ENCODE data around the gene TNNI3K.
"Not testable (repeated sequence)": the region's sequence is repeated elsewhere in the genome, so short reads cannot be mapped to it uniquely, and the experiment has no call there.

The TNNI3K gene, protein sequence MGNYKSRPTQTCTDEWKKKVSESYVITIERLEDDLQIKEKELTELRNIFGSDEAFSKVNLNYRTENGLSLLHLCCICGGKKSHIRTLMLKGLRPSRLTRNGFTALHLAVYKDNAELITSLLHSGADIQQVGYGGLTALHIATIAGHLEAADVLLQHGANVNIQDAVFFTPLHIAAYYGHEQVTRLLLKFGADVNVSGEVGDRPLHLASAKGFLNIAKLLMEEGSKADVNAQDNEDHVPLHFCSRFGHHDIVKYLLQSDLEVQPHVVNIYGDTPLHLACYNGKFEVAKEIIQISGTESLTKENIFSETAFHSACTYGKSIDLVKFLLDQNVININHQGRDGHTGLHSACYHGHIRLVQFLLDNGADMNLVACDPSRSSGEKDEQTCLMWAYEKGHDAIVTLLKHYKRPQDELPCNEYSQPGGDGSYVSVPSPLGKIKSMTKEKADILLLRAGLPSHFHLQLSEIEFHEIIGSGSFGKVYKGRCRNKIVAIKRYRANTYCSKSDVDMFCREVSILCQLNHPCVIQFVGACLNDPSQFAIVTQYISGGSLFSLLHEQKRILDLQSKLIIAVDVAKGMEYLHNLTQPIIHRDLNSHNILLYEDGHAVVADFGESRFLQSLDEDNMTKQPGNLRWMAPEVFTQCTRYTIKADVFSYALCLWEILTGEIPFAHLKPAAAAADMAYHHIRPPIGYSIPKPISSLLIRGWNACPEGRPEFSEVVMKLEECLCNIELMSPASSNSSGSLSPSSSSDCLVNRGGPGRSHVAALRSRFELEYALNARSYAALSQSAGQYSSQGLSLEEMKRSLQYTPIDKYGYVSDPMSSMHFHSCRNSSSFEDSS

DNA sequence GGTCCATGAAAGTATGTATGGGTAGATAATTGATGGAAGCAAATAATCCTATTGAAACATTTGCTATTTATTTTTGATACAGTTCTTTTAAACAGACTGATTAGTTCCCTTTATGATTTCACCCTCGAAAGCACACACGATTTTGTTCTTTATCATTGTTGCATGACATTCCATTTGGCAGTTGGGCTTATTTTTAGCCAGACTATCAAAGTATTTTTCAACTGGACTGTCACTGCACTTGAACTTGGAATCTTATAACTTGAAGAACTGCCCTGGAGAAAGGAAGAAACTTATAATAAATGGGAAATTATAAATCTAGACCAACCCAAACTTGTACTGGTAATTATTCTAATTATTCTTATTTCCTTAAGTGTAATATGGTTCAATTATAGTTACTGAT is at the start of gene TNNI3K:
TSS of gene TNNI3K (plus strand) at position 235 of the 400 bp plus-strand sequence. CDS start at position 300, 65 bp downstream.
- no peak for DNase-seq (ENCODE audit: low spot score)

DNA sequence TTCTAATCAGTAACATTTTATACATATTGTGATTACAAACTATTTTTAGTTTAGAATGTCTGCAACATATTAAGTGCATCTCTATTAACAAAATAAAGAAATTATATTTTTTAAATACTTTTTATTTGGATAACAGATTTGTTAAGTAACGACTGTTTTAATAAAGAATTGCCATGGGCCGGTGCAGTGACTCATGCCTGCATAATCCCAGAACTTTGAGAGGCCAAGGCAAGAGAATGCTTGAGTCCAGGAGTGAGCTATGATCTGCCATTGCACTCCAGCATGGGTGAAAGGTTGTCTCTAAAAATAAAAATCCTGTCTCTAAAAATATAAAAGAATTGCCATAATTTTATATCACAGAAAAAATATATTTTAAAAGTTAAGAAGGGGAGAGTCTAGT is 41.3 kb upstream of the TNNI3K start:
- DNase-seq (ENCODE audit: low spot score) = no peak

DNA sequence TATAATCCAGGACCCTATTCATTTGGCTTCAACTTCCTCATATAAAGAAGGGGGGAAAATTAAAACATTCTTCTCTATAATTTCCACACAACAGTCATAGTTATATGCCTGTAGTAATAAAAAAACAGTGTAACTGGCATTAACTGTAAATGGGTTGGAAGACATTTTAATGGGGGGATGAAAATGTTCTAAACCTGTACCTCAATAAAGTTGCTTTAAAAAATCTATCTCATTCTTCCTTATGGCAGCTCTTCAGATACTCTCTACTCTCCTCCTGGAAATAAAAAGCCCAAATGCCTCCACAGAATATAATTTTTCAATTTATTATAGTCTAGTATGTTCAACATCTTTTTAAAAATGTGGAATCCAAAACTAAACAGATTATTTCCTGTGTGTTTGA is 39.8 kb upstream of the TNNI3K start:
- DNase-seq (ENCODE audit: low spot score) = no peak

DNA sequence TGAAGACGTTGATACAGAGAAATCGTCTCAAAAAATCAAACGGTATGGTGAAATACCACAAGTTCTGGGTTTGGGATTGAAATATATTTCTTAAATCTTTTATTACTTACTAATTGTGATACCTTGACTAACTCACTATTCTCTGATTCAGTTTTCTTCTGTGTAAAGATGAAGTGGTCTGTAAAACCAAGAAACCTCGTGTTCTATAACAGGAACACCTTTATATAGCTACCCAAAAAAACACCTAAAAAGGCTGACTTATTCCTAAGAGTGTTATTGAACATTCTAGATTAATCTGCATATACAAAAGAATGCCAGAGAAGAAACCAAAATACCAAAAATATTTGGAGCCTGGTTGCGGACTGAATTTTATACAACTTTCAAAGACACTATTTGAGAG is 37.9 kb upstream of the TNNI3K start:
- no peak for DNase-seq (ENCODE audit: low spot score)

DNA sequence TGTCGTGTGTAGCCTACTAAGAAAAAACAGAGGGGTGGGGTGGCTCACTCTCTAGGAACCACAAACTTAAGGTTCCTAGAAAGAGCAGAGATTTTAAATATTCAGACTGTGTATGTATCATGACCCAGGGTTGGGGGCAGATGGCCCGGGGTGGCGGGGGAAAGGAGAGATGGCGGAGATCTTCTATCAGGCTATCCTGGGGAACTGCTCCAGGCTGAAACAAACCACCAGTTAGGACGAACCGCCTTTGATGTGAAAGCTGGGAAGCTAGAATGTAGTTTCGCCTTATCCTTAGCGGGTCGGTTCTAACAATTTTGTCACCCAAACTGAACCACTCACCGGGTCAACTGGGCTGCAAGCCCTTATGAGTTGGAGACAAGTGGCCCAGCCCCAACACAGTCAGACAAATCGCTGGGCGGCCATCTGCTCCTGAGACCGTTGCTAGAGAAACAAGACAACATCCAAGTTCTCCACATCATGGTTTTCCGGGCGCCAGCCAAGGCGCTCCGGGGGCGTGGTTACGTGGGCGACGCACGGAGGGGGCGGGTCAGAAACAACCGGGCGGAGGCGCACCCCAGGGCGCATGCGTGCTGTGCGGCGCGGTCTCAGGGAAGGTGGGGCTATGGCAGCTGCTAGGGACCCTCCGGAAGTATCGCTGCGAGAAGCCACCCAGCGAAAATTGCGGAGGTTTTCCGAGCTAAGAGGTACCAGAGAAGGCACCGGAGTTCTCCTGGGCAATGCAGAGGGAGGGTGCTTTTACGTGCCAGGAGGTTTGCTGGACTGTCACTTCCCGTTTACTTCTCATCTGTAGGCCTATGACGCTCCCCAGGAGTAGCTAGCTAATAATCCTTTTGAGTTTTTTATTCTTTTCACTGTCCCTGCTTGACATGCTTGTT is 37.3 kb upstream of the TNNI3K start, which contains the start of the genes FPGT and LRRIQ3:
TSS of gene FPGT (plus strand) at position 586 of the 896 bp plus-strand sequence. CDS start at position 623, 37 bp downstream.
TSS of gene LRRIQ3 (minus strand) at position 520 of the 896 bp plus-strand sequence. CDS start 14,492 bp downstream, outside the sequence.
- DNase-seq (ENCODE audit: low spot score) = peak; percentile 95

DNA sequence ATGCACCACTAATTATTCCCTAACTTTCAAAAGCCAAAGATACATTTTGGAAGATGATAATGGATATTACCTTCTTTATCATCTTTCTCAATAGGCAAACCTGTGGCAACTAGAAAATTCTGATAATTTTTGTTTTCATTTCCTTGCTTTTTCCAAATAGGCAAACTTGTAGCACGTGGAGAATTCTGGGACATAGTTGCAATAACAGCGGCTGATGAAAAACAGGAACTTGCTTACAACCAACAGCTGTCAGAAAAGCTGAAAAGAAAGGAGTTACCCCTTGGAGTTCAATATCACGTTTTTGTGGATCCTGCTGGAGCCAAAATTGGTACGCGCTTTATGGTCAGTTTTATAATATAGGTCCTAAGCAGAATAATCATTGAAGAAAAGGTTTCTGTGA is 35.7 kb upstream of the TNNI3K start:
- DNase-seq (ENCODE audit: low spot score) = no peak

DNA sequence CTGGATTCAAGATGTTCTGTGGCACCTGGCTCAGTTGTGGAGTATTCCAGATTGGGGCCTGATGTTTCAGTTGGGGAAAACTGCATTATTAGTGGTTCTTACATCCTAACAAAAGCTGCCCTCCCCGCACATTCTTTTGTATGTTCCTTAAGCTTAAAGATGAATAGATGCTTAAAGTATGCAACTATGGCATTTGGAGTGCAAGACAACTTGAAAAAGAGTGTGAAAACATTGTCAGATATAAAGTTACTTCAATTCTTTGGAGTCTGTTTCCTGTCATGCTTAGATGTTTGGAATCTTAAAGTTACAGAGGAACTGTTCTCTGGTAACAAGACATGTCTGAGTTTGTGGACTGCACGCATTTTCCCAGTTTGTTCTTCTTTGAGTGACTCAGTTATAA is 29.9 kb upstream of the TNNI3K start:
- DNase-seq (ENCODE audit: low spot score) = no peak

DNA sequence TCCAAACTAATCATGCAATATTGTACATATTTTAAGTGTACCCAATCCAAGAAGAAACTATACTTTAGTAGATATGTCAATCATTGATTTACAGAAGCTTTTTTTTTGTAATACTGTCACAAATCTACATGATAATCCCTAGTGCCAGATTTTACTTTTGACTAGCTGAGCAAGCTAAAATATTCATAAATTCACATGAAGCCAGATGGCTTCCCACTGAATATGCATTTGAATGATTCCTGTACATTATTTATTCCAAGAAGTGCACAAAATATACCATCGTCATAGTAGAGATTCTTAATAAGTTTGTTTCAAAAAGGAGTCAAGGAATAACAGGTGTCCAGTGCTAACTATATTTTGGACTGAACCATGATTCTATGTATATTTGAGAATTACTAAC is 20.0 kb upstream of the TNNI3K start:
- DNase-seq (ENCODE audit: low spot score) = no peak

DNA sequence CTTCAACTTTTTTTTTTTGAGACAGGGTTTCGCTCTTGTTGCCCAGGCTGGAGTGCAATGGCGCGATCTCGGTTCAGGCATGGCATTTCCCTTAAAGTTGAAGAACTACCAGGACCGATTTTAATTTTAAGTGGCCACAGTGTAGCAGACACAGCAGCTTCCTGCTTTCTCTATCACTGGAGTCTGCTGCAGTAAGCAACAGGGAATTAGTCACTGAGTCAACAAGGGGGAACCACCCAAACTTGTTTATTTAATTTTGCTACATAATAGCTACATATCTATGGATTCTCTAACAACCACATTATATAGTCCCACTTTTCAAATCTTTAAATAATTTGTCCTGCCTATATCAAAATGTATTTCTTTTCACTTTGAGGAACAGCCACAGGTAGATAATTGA is 12.5 kb upstream of the TNNI3K start:
- DNase-seq (ENCODE audit: low spot score) = no peak

DNA sequence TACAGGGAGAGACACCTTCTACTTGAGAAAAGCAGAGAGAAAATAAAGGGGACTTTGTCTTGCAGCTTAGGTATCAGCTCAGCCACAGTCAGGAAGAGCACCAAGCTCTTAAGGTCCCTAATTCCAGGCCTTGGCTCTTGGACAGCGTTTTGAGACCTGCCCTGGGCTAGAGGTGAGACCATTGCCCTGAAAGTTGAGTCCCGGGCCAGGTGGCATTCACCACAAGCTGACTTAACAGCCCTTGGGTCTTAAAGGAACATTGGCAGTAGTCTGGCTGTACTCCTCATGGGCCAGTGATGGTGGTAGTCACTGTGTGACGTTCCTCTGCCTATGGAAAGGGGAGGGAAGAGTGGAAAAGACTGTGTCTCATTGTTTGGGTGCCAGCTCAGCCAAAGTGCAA is 11.7 kb upstream of the TNNI3K start:
- DNase-seq (ENCODE audit: low spot score) = no peak

DNA sequence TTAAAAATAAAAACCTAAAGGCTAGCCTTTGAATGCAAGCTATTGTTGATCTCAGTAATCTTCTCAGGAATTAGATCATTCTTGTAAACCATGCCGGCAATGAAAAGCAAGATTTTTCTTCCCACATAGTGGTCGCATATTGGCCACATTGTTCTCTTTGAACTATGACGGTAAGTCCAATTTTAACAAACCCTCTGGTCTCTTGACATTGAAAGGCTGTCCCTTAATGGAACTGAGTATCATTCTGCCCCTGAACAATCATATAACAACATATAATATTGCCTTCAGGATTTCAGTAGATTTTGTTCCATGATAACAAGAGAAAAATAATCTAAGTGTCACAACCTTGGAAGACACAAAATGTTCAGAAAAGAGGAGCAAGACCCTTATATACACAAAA is 1.3 kb downstream of the TNNI3K start:
- no peak for DNase-seq (ENCODE audit: low spot score)

DNA sequence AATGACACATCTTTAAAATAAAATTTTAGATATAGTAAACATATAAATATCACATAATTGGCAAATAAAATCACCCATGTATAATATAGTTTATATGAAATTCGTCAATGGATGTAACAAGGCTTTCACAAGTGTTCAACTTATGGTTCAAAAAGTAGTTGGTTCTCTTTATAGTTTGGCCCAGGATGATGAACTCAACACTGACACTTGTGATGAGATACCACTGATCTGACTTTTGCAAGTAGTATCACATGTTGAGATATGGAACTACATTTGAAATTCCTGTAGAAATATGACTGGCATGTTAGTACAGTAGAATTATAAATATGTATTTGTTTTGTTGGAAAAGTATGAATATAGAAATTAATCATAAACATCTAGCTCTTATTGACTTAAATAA is 1.8 kb downstream of the TNNI3K start:
- DNase-seq (ENCODE audit: low spot score) = no peak

DNA sequence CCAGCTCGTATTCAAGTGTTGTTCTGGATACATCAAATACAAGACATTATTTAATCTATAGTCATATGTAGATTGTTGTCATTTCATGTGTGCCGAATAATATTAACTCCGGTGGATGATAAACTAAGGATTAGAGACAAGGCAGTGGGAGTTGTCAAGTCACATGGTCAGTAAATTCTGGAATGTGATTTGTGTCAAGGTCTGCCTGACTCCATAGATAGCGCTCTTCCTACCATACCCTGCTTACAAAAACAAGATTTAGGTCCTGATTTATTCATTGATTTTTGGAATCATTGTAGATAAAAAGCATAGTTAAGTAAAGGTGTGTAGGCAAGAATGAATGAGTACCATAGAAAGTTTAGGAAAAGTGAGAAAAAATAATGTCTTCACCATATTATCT is 2.6 kb downstream of the TNNI3K start:
- DNase-seq (ENCODE audit: low spot score) = no peak

DNA sequence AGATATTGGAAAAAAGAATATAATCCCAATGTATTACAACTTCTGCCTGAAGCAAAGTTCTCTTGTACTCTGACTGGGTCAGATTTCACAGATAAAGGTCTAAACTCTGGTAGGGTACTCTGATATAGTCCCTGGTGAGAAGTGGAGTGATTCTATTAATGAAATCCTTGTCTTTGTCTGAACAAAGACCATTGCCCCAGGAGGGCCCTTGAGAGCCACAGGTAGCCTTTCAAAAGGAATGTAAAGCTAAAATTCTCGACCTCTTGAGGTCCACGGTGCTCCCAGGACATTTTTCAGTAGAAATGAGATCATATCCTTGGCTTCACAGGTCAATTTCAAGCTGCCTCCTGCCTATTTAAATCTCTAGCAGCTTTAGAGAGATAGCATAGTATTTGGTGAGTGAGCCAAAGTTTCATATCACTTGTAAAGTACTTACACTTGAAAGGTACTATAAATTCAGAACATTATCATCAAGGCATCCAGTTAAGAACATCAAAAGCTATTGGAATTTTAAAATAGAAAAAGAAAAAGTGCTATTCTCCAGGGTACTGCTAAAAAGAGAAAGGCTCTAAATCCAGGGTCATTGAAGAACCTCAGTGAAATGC is 10.1 kb downstream of the TNNI3K start:
- DNase-seq (ENCODE audit: low spot score) = no peak

DNA sequence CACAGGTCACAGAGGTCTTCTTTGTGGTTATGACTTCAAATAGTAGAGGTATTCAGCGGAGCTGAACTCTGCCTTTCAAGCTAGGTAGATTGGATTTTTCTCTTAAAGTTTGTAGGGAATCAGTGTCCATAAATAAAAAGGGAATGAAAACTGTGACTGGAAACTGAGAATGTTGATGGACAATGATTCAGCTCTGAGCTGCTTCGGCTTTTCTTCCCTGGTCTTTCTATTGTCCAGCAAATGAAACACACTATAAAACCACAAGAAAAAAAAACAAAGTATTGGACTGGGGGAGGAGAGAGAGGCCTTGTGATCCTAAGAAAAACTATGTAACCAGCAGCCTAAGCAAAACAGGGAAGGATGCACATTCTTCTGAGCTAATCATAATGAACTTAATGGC is 11.1 kb downstream of the TNNI3K start:
- DNase-seq (ENCODE audit: low spot score) = no peak

DNA sequence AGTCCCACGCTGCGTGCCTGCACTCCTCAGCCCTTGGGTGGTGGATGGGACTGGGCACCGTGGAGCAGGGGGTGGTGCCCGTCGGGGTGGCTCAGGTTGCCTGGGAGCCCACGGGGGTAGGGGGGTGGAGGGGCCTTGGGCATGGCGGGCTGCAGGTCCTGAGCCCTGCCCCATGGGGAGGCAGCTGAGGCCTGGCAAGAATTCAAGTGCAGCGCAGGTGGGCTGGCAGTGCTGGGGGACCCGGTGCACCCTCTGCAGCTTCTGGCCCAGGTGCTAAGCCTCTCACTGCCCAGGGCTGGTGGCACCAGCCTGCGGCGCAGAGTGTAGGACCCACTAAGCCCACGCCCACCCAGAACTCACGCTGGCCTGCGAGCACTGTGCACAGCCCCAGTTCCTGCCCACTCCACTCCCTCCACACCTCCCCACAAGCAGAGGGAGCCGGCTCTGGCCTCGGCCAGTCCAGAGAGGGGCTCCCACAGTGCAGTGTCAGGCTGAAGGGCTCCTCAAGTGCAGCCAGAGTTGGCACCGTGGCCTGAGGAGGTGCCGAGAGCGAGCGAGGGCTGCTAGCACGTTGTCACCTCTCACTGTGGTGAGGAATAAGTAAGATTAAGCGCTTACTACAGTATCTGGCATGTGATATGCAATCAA is 12.8 kb downstream of the TNNI3K start:
- DNase-seq (ENCODE audit: low spot score) = no peak

DNA sequence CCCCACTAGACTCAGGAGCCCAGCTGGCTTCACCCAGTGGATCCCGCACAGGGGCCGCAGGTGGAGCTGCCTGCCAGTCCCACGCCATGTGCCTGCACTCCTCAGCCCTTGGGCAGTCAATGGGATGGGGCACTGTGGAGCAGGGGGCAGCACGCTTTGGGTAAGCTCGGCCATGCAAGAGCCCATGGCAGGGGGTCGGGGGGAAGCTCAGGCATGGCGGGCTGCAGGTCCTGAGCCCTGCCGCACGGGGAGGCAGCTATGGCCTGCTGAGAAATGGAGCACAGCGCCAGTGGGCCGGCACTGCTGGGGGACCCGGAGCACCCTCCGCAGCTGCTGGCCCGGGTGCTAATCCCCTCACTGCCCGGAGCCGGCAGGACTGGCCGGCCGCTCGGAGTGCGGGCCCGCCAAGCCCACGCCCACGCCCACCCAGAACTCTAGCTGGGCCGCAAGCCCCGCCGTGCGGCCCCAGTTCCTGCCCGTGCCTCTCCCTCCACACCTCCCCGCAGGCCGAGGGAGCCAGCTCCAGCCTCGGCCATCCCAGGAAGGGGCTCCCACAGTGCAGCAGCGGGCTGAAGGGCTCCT is 18.1 kb downstream of the TNNI3K start:
- DNase-seq (ENCODE audit: low spot score) = not testable (repeated sequence)

DNA sequence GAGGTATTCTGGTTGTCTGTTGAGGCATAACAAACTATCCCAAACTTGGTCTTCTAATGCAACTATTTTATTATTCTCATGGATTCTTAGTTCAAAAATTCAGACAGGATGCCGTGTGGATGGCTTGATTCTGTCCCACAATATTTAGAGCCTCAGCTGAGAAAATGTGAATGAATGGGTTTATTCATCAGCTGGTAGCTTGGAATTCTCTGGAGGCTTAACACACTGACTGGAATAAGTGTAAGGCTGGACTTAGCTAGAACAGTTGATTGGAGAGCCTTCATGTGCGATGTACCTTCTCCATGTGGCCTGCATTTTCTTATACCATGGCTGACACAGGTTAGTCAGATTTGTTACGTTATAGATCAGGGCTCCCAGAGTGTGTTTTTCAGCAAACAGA is 30.8 kb downstream of the TNNI3K start:
- DNase-seq (ENCODE audit: low spot score) = no peak

DNA sequence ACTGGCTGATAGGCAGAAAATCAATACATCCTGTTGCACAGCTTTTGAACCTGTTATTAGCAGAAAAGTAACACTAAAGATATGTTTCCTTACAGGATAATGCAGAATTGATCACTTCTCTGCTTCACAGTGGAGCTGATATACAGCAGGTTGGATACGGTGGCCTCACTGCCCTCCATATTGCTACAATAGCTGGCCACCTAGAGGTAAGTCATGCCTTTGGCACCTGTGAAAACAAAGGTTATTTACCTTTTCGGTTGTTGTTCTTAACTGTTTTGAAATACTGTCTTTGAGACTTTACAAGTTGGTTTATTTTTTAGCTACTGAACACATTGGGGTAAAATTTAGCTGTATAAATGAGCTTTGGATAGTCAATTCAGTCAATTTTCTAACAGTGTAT is 36.3 kb downstream of the TNNI3K start:
- DNase-seq (ENCODE audit: low spot score) = no peak

DNA sequence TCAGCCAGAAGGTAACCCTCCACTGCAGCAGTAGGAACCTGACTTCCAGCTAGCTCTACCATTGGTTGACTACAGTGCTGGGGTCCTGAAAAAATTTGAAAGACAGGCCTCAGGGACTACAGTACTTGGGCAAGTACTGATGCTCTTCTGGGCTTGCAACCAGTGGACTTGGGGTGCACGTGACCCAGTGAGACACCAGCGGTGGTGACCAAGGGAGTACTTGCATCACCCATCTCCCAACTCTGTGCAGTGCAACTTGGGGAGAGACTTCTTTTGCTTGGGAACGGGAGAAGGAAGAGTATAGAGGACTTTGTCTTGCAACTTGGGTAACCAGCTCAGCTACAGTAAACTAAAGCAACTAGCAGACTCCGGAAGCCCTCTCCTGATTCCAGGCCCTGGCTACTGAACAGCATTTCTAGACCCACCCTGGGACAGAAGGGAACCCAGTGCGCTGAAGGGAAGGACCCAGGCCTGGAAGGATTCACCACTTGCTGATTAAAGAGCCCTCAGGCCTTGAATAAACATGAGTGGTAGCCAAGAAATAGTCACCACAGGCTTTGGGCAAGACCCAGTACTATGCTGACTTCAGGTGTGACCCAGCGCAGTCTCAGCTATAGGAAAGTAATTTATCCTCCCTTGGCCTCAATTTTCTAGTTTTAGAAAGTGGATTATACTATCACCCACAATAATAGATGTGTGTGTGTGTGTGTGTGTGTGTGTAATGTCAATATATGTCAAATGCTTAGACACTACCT is 45.6 kb downstream of the TNNI3K start:
- no peak for DNase-seq (ENCODE audit: low spot score)

All from CD4-positive, alpha-beta T cell treated with Interleukin-6 at 100 ng/mL for 8 hours (primary cell).